Activated CD4-positive, alpha-beta T cell treated with anti-CD3 and anti-CD28 coated beads, Interleukin-2, amount 50 U/mL, for 1 hour (primary cell): ENCODE data around the gene MMP1.

ENCODE experiments used
- DNase-seq: peaks from one replicate; pipeline ENCODE4 v3.0.0-alpha.2; 2020

The MMP1 gene

DNA sequence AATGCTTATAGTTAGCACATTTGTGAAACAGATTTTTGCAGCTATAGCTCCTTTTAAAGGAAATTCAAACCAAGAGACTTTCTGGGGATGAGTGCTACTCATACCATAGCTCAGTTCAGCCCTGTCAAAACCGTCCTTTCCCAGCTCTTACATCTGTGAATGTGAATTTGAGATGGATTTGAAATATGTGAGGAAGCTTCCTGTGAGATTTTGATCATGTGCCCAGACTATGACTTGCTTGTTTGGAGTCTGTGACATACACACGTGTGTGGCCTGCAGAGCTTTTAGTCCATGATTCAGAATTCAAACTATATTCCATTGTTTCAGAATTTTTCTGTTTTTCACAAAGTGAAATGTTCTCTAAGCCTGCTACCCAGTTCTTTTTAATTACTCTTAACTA lies 4.4 kb upstream of the MMP1 start:
- DNase-seq, result no peak

- no peak for DNase-seq
Measured at GRCh38 chr11:102800767-102801166, 2.8 kb upstream of the MMP1 start.

DNA sequence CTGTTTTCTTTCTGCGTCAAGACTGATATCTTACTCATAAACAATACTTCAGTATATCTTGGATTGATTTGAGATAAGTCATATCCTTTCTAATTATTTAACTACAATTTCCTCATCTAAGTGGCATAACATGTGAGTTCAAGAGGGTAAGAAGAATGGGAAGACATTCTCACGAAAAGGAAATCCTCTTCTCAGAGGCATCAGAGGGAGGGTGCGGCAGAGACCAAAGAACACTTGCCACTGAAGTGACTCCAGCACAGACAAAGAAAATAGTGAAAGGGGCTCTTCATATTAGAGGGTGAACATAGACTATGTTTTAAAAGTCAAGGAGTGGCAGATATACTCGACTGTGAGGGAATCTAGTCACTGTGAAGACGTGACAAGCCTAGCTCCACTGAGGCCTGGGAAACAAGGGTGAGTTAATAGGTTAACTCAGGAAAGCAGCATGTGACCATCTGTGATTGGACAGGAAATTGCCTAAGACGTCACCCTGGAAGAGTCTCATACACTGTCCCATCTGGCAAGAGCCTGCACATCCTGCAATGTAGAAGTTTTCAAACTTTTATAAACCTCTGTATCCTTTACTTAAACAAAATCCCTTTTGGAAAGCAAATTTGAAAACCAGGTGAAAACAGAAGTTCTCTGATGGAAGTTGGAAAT lies 1.9 kb upstream of the MMP1 start:
- no peak for DNase-seq

DNA sequence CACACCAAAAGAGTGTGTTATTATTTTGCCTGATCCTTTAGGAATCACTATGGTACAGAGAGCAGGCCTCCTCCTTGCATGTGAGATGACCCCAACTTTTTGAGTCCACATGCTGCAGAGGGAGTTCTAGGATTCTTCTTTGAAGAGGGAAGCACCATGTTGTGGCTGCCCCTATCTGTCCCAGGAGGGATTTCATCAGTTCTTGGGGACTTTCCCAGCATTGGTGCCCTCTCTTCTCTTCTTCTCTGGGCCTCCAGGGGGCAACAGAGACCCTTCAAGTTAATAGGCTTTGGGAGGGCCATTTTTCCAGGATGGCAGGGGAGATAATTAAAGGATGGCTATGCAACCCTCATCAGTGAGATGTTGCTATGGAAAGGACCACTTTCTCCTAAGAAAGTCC lies 3.6 kb downstream of the MMP1 start:
- no peak for DNase-seq

- no peak for DNase-seq
Measured at GRCh38 chr11:102793677-102794290, 4.2 kb downstream of the MMP1 start.

GRCh38 chr11:102792604-102793003 lies 5.4 kb downstream of the MMP1 start:
- DNase-seq, result no peak

DNA sequence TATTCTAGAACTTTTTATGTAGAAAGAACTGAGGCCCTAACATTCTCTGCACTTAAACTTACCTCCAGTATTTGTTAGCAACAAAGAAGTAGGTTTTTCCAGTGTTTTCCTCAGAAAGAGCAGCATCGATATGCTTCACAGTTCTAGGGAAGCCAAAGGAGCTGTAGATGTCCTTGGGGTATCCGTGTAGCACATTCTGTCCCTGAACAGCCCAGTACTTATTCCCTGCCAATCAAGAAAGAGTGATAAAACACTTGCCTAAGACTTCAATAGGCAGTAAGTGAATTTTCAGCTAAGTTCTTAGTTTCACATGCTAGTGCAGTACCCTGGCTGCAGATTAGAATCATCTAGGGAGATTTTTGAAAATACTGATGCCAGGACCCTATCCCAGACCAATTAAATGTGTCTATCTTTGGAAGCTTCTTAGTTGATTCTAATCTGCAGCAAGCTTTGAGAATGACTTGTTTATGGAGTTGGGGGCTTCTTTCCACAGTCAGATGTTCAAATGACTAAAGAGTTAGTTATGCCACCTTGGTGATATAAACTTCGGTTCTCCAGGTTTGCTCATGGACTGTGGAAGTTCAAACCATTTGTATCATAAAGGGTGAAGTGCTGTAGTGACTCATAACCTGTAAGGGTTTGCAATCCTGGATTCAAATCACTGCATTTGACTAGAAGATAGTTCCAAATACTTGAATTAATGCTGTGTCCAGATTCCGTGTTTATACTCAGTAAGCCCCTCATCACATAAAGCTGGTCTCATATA lies 6.5 kb downstream of the MMP1 start:
- DNase-seq, result no peak

DNA sequence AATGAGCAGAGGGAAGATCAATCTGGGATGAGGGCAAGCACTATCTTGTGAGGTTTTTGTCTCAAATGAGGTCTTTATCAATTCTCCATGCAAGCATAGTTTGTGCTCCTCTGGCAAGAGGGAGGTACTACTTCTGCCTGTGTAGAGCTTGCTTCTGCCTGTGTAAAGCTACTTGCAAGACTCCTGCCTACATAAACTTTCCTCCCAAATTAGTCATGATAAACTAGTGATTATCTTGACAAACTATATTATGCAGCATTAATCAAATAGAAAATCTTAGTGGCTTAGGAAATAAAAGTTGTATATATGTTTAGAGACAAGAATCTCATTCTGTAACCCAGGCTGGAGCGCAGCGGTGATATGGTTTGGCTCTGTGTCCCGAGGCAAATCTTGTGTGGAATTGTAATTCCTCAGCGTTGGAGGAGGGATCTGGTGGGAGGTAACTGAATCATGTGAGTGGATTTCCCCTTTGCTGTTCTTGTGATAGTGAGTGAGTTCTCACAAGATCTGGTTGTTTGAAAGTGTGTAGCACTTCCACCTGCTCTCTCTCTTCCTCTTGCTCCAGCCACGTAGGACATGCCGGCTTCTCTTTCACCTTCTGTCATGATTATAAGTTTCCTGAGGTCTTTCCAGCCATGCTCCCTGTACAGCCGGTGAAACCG lies 9.5 kb downstream of the MMP1 start:
- no peak for DNase-seq

- DNase-seq, result no peak
Measured at GRCh38 chr11:102784380-102784779, 13.6 kb downstream of the MMP1 start.

GRCh38 chr11:102783720-102784119 lies 14.2 kb downstream of the MMP1 start:
- no peak for DNase-seq

DNA sequence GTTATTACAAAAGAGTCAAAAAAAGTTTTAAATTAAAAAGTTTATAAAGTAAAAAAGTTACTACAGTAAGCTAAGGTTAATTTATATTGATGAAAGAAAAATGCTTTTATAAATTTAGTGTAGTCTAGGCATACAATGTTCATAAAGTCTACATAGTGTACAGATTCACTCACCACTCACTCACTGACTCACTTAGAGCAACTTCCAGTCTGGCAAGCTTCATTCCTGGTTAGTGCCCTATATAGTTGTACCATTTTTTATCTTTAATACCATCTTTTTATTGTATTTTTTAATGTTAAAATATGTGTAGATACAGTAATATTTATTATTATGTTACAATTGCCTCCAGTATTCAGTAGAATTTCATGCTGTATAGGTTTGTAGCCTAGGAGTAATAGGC lies 14.9 kb downstream of the MMP1 start:
- DNase-seq, result no peak

- no peak for DNase-seq
Measured at GRCh38 chr11:102781676-102782075, 16.3 kb downstream of the MMP1 start.

- DNase-seq, result no peak
Measured at GRCh38 chr11:102780491-102780918, 17.5 kb downstream of the MMP1 start, which contains the start of gene MMP10. MMP10 (minus strand) TSS chr11:102780628; CDS start chr11:102780591, 37 bp downstream.

- DNase-seq, result no peak
Measured at GRCh38 chr11:102776454-102776853, 21.5 kb downstream of the MMP1 start.

GRCh38 chr11:102773386-102773785 lies 24.6 kb downstream of the MMP1 start:
- no peak for DNase-seq

DNA sequence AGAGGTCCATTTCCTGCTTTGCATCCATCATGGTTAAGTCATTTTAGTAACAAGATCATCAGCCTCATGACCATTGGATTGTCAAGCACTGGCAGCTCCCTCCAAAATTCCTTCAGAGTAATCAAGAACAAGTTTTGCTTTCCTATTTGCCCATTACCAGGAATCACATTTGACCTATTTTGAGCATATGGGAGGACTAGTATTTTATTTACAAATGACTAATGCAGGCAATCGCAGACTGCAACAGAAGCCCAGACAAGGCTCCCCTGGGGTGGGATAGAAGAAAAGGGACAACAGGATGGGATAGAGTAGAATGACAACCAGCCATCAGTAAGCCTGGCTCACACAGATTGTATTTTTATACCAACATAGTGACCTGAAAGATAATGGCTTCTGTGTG lies 26.6 kb downstream of the MMP1 start:
- no peak for DNase-seq

DNA sequence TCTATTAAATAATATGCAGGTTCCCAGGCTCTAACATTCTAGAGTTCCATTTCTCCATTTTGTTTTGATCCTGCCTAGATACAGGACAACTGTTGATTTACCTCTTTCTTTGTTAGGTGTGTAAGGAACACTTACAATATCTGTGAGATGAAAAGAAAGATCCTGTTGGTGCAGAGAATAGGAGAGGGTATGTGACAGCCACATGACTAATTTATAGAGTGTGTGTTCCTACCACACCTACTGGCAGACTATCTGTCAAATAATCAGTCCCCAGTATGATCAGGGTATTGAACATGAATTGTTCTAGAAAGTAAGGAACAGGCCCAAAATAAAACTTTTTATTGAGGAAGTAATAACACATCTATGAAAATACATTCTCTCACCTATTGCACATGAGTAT lies 27.8 kb downstream of the MMP1 start:
- DNase-seq, result no peak

- no peak for DNase-seq
Measured at GRCh38 chr11:102767800-102768199, 30.2 kb downstream of the MMP1 start.

DNA sequence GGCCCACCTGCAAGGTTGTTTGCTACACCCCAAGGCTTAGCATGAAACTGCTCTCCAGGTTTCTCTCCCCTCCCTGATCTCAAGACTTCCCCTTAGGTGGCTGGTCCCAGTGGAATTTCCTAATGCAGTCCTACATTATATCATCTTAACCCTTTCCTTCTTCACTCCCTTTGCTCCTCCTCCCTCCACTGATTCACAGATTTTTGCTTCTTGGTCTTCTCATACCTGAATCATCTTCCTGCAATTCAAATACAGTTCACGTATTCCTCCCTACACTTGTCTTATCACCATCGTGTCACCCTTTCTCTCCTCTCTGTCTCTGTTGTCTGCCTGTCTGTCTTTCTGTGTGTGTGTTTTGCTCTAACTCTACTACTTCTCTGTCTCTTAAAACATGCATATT lies 34.5 kb downstream of the MMP1 start:
- DNase-seq, result no peak

DNA sequence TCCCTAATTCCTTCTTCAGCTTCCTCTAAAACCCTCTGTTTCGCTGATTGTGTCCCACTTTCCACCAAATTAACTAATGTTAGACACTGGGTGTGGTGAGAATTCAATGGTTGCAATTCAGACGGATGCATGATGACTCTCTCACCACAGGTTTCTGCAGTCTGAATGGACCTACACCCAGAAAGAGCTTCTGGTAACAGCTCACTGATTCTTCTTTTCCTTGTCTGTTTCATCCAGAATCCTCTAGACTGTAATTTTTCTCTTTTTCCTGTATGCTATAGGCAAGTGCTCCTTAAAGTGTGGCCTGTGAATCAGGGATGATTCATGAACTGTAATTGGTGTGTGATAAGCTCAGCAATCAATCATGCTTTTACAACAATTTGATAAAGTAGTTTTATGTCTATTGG lies 35.6 kb downstream of the MMP1 start:
- DNase-seq, result no peak

- DNase-seq, result no peak
Measured at GRCh38 chr11:102761646-102762238, 36.2 kb downstream of the MMP1 start.

DNA sequence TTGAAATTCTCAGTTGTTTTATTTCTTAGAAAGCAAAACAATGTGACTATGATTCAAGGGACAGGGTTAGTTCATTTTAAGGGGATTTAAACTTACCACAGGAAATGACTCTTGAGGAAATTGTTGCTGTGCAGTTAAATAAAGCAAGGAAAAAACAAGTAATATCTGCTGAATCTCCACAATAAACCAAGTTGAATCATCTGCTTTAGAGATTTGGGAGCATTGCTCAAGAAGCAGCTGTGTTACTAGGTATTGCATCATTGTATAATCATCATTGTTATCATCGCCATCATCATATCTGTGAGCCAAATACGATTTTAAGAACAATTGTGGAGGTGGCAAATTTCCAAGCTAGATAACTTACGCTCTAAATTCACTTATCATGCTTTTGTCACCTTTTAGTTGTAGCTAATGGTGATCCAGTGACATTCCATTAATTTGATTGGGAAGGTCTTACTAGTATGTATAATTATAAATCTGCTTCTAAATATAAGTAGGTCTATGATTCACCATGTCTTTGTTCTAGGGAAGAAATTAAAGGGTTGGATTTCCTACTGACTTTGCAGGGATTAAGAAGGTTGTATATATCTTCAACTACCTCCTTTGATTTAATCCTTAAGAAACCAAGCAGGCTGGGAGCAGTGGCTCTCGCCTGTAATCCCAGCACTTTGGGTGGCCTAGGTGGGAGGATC lies 37.5 kb downstream of the MMP1 start:
- no peak for DNase-seq
